Prostate gland (tissue), 2 donors: ENCODE data around the gene GRAMD4.

ENCODE experiments used
- POLR2A ChIP-seq: fragments of 450-650 bp; IDR thresholded peaks from one replicate; pipeline ENCODE4 v1.6.1; 2016; ENCODE audit warnings: antibody characterized with exemption, mild to moderate bottlenecking
- POLR2AphosphoS5 ChIP-seq: sonication (generic); formaldehyde crosslinking; IDR thresholded peaks from one replicate; pipeline ENCODE4 v1.6.1; 2017; ENCODE audit warnings: antibody characterized with exemption
- TF ChIP-seq, protein P1 (sequence below), 4 experiments: fragments of 200-600 bp in 2 of 4; fragments of 450-650 bp in 2 of 4; sonication (generic) in 2 of 4; IDR thresholded peaks; 1 replicate in 3 of 4; 2 replicates in 1 of 4; pipeline ENCODE4 v1.5.1; 2016 to 2019; ENCODE audit warnings: antibody characterized with exemption in 4 of 4, mild to moderate bottlenecking in 2 of 4, moderate library complexity in 2 of 4

DNA sequence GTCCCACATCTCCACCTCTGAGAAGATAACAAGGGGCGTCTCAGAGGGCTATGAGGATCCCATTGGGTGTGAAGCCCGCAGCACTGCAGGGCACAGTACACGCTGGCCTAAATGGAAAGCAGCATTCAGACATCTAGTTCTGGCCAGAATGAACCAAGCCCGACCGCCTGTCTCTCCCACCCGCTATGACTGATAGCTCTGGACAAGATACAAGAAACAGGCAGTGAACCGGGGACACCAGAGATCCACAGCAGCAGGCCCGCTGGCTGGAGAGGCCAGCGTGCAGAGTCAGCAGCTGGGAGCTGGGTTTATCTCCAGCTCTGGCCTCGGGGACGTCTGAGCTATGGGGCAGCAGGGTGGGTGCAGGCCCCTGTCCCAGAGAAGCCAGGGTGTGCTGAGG, 108.3 kb downstream of the GRAMD4 start:
- TF ChIP-seq, protein P1, sequence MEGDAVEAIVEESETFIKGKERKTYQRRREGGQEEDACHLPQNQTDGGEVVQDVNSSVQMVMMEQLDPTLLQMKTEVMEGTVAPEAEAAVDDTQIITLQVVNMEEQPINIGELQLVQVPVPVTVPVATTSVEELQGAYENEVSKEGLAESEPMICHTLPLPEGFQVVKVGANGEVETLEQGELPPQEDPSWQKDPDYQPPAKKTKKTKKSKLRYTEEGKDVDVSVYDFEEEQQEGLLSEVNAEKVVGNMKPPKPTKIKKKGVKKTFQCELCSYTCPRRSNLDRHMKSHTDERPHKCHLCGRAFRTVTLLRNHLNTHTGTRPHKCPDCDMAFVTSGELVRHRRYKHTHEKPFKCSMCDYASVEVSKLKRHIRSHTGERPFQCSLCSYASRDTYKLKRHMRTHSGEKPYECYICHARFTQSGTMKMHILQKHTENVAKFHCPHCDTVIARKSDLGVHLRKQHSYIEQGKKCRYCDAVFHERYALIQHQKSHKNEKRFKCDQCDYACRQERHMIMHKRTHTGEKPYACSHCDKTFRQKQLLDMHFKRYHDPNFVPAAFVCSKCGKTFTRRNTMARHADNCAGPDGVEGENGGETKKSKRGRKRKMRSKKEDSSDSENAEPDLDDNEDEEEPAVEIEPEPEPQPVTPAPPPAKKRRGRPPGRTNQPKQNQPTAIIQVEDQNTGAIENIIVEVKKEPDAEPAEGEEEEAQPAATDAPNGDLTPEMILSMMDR (IDR thresholded peaks at IDR 0.05) = no peak
- TF ChIP-seq POLR2AphosphoS5 (no peak), POLR2A (no peak)
